Measurements from ENCODE around the gene RBM15.

Gene RBM15

GRCh38 chr1:110336300-110337039, 2.7 kb upstream of the RBM15 start:
- no peak overlapping the region for H3K4me2 ChIP-seq (ENCODE audit: low read depth, low read length)
- peaks cover 10% of the 10 kb centered on the region; the same call in 1 of the 2 replicates for H3K4me1 ChIP-seq (ENCODE audit: low read length)
- H4K20me1 ChIP-seq (ENCODE audit: insufficient read depth, low read length): no peaks in the 10 kb centered on the region
- DNase-seq: no peak
- H3K79me2 ChIP-seq (ENCODE audit: low read length): peaks cover 22% of the 10 kb centered on the region
- H3K9ac ChIP-seq (ENCODE audit: low read length): no peak overlapping the region
- H3K4me3 ChIP-seq (ENCODE audit: low read length): no peak overlapping the region
- H3K36me3 ChIP-seq (replicated peaks; ENCODE audit: insufficient read depth, low read length): no peaks in the 10 kb centered on the region; the same call in 1 of the 2 replicates
- TF ChIP-seq EZH2 (optimal IDR thresholded peaks at IDR 0.05; ENCODE audit: low read depth, low read length) (no peak), CTCF (IDR thresholded peaks at IDR 0.05; ENCODE audit: low read length) (no peak), EZH2phosphoT487 (IDR thresholded peaks at IDR 0.05; ENCODE audit: low read length) (no peak)
- peaks cover 6% of the 10 kb centered on the region for H3F3A ChIP-seq (ENCODE audit: insufficient read depth, low read length)
- no peaks in the 10 kb centered on the region for H3K9me3 ChIP-seq (replicated peaks; ENCODE audit: insufficient read depth, low read length)
- no peak overlapping the region for H2AFZ ChIP-seq (ENCODE audit: low read length)
- no peaks in the 10 kb centered on the region for H3K27me3 ChIP-seq (replicated peaks; ENCODE audit: insufficient read depth, low read length)
- no peak overlapping the region for H3K27ac ChIP-seq (ENCODE audit: low read length)
- no peaks in the 10 kb centered on the region for H3K9me2 ChIP-seq (replicated peaks; ENCODE audit: insufficient read depth, low read length)

- DNase-seq: peak; percentile 41
- Histone ChIP-seq H3K36me3 (replicated peaks; ENCODE audit: insufficient read depth, low read length) (no peaks in the 10 kb centered on the region; the same call in 1 of the 2 replicates), H3K4me2 (ENCODE audit: low read depth, low read length) (peak overlapping the region; percentile 73), H3K27ac (ENCODE audit: low read length) (peak overlapping the region; percentile 99), H3K4me1 (ENCODE audit: low read length) (peaks cover 10% of the 10 kb centered on the region; the same call in 1 of the 2 replicates), H3K9me2 (replicated peaks; ENCODE audit: insufficient read depth, low read length) (no peaks in the 10 kb centered on the region), H3K9me3 (replicated peaks; ENCODE audit: insufficient read depth, low read length) (no peaks in the 10 kb centered on the region), H3F3A (ENCODE audit: insufficient read depth, low read length) (peaks cover 6% of the 10 kb centered on the region), H3K4me3 (ENCODE audit: low read length) (peak overlapping the region; percentile 73), H2AFZ (ENCODE audit: low read length) (peak overlapping the region; percentile 82), H3K79me2 (ENCODE audit: low read length) (peaks cover 35% of the 10 kb centered on the region), H3K9ac (ENCODE audit: low read length) (peak overlapping the region; percentile 93), H4K20me1 (ENCODE audit: insufficient read depth, low read length) (peaks cover 9% of the 10 kb centered on the region), H3K27me3 (replicated peaks; ENCODE audit: insufficient read depth, low read length) (no peaks in the 10 kb centered on the region)
- TF ChIP-seq EZH2phosphoT487 (IDR thresholded peaks at IDR 0.05; ENCODE audit: low read length) (no peak), EZH2 (optimal IDR thresholded peaks at IDR 0.05; ENCODE audit: low read depth, low read length) (no peak), CTCF (IDR thresholded peaks at IDR 0.05; ENCODE audit: low read length) (no peak)
Measured at GRCh38 chr1:110337704-110338308, 1.4 kb upstream of the RBM15 start.

- H3K27me3 ChIP-seq (replicated peaks; ENCODE audit: insufficient read depth, low read length): no peaks in the 10 kb centered on the region
- H3K4me3 ChIP-seq (ENCODE audit: low read length): peak overlapping the region; percentile 73
- peaks cover 41% of the 10 kb centered on the region for H3K79me2 ChIP-seq (ENCODE audit: low read length)
- no peaks in the 10 kb centered on the region for H3K9me2 ChIP-seq (replicated peaks; ENCODE audit: insufficient read depth, low read length)
- H4K20me1 ChIP-seq (ENCODE audit: insufficient read depth, low read length): peaks cover 9% of the 10 kb centered on the region
- peak; percentile 96 for DNase-seq
- peak overlapping the region; percentile 73 for H3K4me2 ChIP-seq (ENCODE audit: low read depth, low read length)
- peaks cover 10% of the 10 kb centered on the region; the same call in 1 of the 2 replicates for H3K4me1 ChIP-seq (ENCODE audit: low read length)
- H3K9ac ChIP-seq (ENCODE audit: low read length): peak overlapping the region; percentile 93
- H3K36me3 ChIP-seq (replicated peaks; ENCODE audit: insufficient read depth, low read length): no peaks in the 10 kb centered on the region; the same call in none of the 2 replicates
- H3K9me3 ChIP-seq (replicated peaks; ENCODE audit: insufficient read depth, low read length): no peaks in the 10 kb centered on the region
- H3K27ac ChIP-seq (ENCODE audit: low read length): peak overlapping the region; percentile 99
- TF ChIP-seq EZH2 (optimal IDR thresholded peaks at IDR 0.05; ENCODE audit: low read depth, low read length) (no peak), CTCF (IDR thresholded peaks at IDR 0.05; ENCODE audit: low read length) (peak; percentile 33)
- peaks cover 6% of the 10 kb centered on the region for H3F3A ChIP-seq (ENCODE audit: insufficient read depth, low read length)
- peak overlapping the region; percentile 82 for H2AFZ ChIP-seq (ENCODE audit: low read length)
Measured at GRCh38 chr1:110338309-110338885, 780 bp upstream of the RBM15 start.

Measured in MM.1S (cell line).